ENCODE results near the gene GZMB.

The GZMB gene

GRCh38 chr14:24632761-24633160 is 1.2 kb downstream of the GZMB start:
- Histone ChIP-seq H3K4me2 (ENCODE audit: low read depth, low read length, poor library complexity, severe bottlenecking) (no peak overlapping the region), H3K79me2 (ENCODE audit: insufficient read depth, low read length) (no peaks in the 10 kb centered on the region), H3K4me3 (ENCODE audit: low read length, poor library complexity, severe bottlenecking) (no peak overlapping the region), H3K9me2 (replicated peaks; ENCODE audit: low read depth, low read length) (no peaks in the 10 kb centered on the region), H3F3A (ENCODE audit: low read depth) (no peaks in the 10 kb centered on the region), H3K36me3 (ENCODE audit: insufficient read depth, low read length) (no peaks in the 10 kb centered on the region), H3K9ac (ENCODE audit: low read depth, low read length, poor library complexity, severe bottlenecking) (no peak overlapping the region), H4K20me1 (ENCODE audit: insufficient read depth, low read length, poor library complexity, severe bottlenecking) (no peaks in the 10 kb centered on the region), H3K4me1 (ENCODE audit: insufficient read depth, low read length, poor library complexity, severe bottlenecking) (peaks cover 25% of the 10 kb centered on the region), H2AFZ (ENCODE audit: low read length) (no peak overlapping the region), H3K27me3 (ENCODE audit: insufficient read depth, low read length, poor library complexity, severe bottlenecking) (no peaks in the 10 kb centered on the region), H3K9me3 (ENCODE audit: insufficient read depth, low read depth, low read length) (no peaks in the 10 kb centered on the region)
- TF ChIP-seq EZH2phosphoT487 (IDR thresholded peaks at IDR 0.05; ENCODE audit: borderline replicate concordance) (no peak), CTCF (conservative IDR thresholded peaks at IDR 0.05; ENCODE audit: low read length) (no peak)

GRCh38 chr14:24632336-24632735 is 1.7 kb downstream of the GZMB start:
- Histone ChIP-seq H3K4me3 (ENCODE audit: low read length, poor library complexity, severe bottlenecking) (no peak overlapping the region), H3F3A (ENCODE audit: low read depth) (no peaks in the 10 kb centered on the region), H2AFZ (ENCODE audit: low read length) (no peak overlapping the region), H3K9me2 (replicated peaks; ENCODE audit: low read depth, low read length) (no peaks in the 10 kb centered on the region), H3K79me2 (ENCODE audit: insufficient read depth, low read length) (no peaks in the 10 kb centered on the region), H3K36me3 (ENCODE audit: insufficient read depth, low read length) (no peaks in the 10 kb centered on the region), H3K4me1 (ENCODE audit: insufficient read depth, low read length, poor library complexity, severe bottlenecking) (peaks cover 27% of the 10 kb centered on the region), H4K20me1 (ENCODE audit: insufficient read depth, low read length, poor library complexity, severe bottlenecking) (no peaks in the 10 kb centered on the region), H3K9ac (ENCODE audit: low read depth, low read length, poor library complexity, severe bottlenecking) (no peak overlapping the region), H3K27me3 (ENCODE audit: insufficient read depth, low read length, poor library complexity, severe bottlenecking) (no peaks in the 10 kb centered on the region), H3K9me3 (ENCODE audit: insufficient read depth, low read depth, low read length) (no peaks in the 10 kb centered on the region), H3K4me2 (ENCODE audit: low read depth, low read length, poor library complexity, severe bottlenecking) (no peak overlapping the region)
- TF ChIP-seq CTCF (conservative IDR thresholded peaks at IDR 0.05; ENCODE audit: low read length), result no peak
- TF ChIP-seq EZH2phosphoT487 (IDR thresholded peaks at IDR 0.05; ENCODE audit: borderline replicate concordance), result no peak

- peaks cover 27% of the 10 kb centered on the region for H3K4me1 ChIP-seq (ENCODE audit: insufficient read depth, low read length, poor library complexity, severe bottlenecking)
Observed at GRCh38 chr14:24631749-24632335, 2.1 kb downstream of the GZMB start.

More at GRCh38 chr14:24631749-24632335, 2.1 kb downstream of the GZMB start:
- Histone ChIP-seq H4K20me1 (ENCODE audit: insufficient read depth, low read length, poor library complexity, severe bottlenecking) (no peaks in the 10 kb centered on the region), H3K79me2 (ENCODE audit: insufficient read depth, low read length) (no peaks in the 10 kb centered on the region), H3K9me3 (ENCODE audit: insufficient read depth, low read depth, low read length) (no peaks in the 10 kb centered on the region), H3K36me3 (ENCODE audit: insufficient read depth, low read length) (no peaks in the 10 kb centered on the region), H3F3A (ENCODE audit: low read depth) (no peaks in the 10 kb centered on the region), H3K9ac (ENCODE audit: low read depth, low read length, poor library complexity, severe bottlenecking) (no peak overlapping the region), H3K27me3 (ENCODE audit: insufficient read depth, low read length, poor library complexity, severe bottlenecking) (no peaks in the 10 kb centered on the region), H3K9me2 (replicated peaks; ENCODE audit: low read depth, low read length) (no peaks in the 10 kb centered on the region), H3K4me3 (ENCODE audit: low read length, poor library complexity, severe bottlenecking) (no peak overlapping the region), H3K4me2 (ENCODE audit: low read depth, low read length, poor library complexity, severe bottlenecking) (no peak overlapping the region), H2AFZ (ENCODE audit: low read length) (no peak overlapping the region)
- TF ChIP-seq EZH2phosphoT487 (IDR thresholded peaks at IDR 0.05; ENCODE audit: borderline replicate concordance) (no peak), CTCF (conservative IDR thresholded peaks at IDR 0.05; ENCODE audit: low read length) (no peak)
